Mesenchymal stem cell (in vitro differentiated cells and primary cell): ENCODE results near the gene SLC25A36.

Experiments used
- DNase-seq: peaks from one replicate; pipeline ENCODE4 v3.0.0-alpha.2; 2013
- H2AFZ ChIP-seq: one replicate; pipeline ENCODE4 v1.6.1; 2013; ENCODE audit warnings: low read depth, mild to moderate bottlenecking, control low read depth, inconsistent platforms, low read length, moderate library complexity
- H2AK5ac ChIP-seq: 2 replicates; pipeline ENCODE4 v1.6.1; 2013; ENCODE audit warnings: low read length, moderate library complexity, mild to moderate bottlenecking, inconsistent platforms; ENCODE audit not compliant: severe bottlenecking
- H2BK120ac ChIP-seq: one replicate; pipeline ENCODE4 v1.6.1; 2013; ENCODE audit warnings: low read depth, mild to moderate bottlenecking, inconsistent platforms, low read length, moderate library complexity
- H2BK12ac ChIP-seq, 2 experiments: one replicate each; pipeline ENCODE4 v1.6.1; 2013; ENCODE audit warnings: inconsistent platforms in 2 of 2, low read length in 2 of 2, mild to moderate bottlenecking in 2 of 2, moderate library complexity in 2 of 2, control low read depth in 1 of 2
- H2BK15ac ChIP-seq: one replicate; pipeline ENCODE4 v1.6.1; 2013; ENCODE audit warnings: mild to moderate bottlenecking, low read depth, inconsistent platforms; ENCODE audit not compliant: poor library complexity, severe bottlenecking
- H2BK5ac ChIP-seq: 2 replicates; pipeline ENCODE4 v1.6.1; 2013; ENCODE audit warnings: low read depth, mild to moderate bottlenecking, low read length, control low read depth, inconsistent platforms; ENCODE audit not compliant: poor library complexity, severe bottlenecking
- H3K14ac ChIP-seq, 2 experiments: one replicate each; pipeline ENCODE4 v1.6.1; 2013; ENCODE audit warnings: inconsistent platforms in 2 of 2, low read length in 2 of 2, control low read depth in 1 of 2, mild to moderate bottlenecking in 1 of 2, moderate library complexity in 1 of 2
- H3K18ac ChIP-seq, 2 experiments: one replicate each; pipeline ENCODE4 v1.6.1; 2013; ENCODE audit warnings: inconsistent platforms in 2 of 2, low read length in 2 of 2, control low read depth in 1 of 2, low read depth in 1 of 2, mild to moderate bottlenecking in 1 of 2
- H3K23ac ChIP-seq, 2 experiments: one replicate each; pipeline ENCODE4 v1.6.1; 2013; ENCODE audit warnings: inconsistent platforms in 2 of 2, low read length in 2 of 2, mild to moderate bottlenecking in 2 of 2, moderate library complexity in 2 of 2, control low read depth in 1 of 2
- H3K27ac ChIP-seq: 2 replicates; pipeline ENCODE4 v1.5.1; 2013; ENCODE audit warnings: mild to moderate bottlenecking, moderate library complexity, low read length, control low read depth, inconsistent platforms; ENCODE audit not compliant: poor library complexity, severe bottlenecking
- H3K27me3 ChIP-seq, 2 experiments: 2 replicates each; pipeline versions ENCODE4 v1.6.1 to v1.7.0; 2013; ENCODE audit warnings: low read length in 2 of 2, mild to moderate bottlenecking in 2 of 2, moderate library complexity in 2 of 2, control low read depth in 1 of 2, inconsistent platforms in 1 of 2; ENCODE audit not compliant: control insufficient read depth in 1 of 2, insufficient read depth in 1 of 2
- H3K36me3 ChIP-seq, 2 experiments: 2 replicates each; pipeline versions ENCODE4 v1.6.1 to v1.7.0; 2013; ENCODE audit warnings: low read length in 2 of 2, control low read depth in 1 of 2, inconsistent platforms in 1 of 2, low read depth in 1 of 2, mild to moderate bottlenecking in 1 of 2; ENCODE audit not compliant: insufficient read depth in 2 of 2, control insufficient read depth in 1 of 2
- H3K4ac ChIP-seq, 2 experiments: one replicate each; pipeline ENCODE4 v1.6.1; 2013; ENCODE audit warnings: inconsistent platforms in 2 of 2, low read length in 2 of 2, mild to moderate bottlenecking in 2 of 2, moderate library complexity in 2 of 2, control low read depth in 1 of 2, low read depth in 1 of 2
- H3K4me1 ChIP-seq: 2 replicates; pipeline ENCODE4 v1.6.1; 2013; ENCODE audit warnings: low read depth, low read length, control low read depth; ENCODE audit not compliant: control insufficient read depth, insufficient read depth
- H3K4me2 ChIP-seq: 2 replicates; pipeline ENCODE4 v1.6.1; 2013; ENCODE audit warnings: low read length, mild to moderate bottlenecking, inconsistent platforms; ENCODE audit not compliant: poor library complexity, severe bottlenecking
- H3K4me3 ChIP-seq, 2 experiments: 2 replicates each; pipeline versions ENCODE4 v1.5.1 to v1.7.0; 2013; ENCODE audit warnings: low read length in 2 of 2, mild to moderate bottlenecking in 2 of 2, control low read depth in 1 of 2, low read depth in 1 of 2; ENCODE audit not compliant: insufficient read depth in 1 of 2
- H3K79me1 ChIP-seq: replicated peaks from 2 replicates; pipeline ENCODE4 v1.6.1; 2013; ENCODE audit warnings: mild to moderate bottlenecking, control low read depth, low read length, inconsistent platforms; ENCODE audit not compliant: poor library complexity, severe bottlenecking
- H3K9ac ChIP-seq: 2 replicates; pipeline ENCODE4 v1.7.0; 2013; ENCODE audit warnings: mild to moderate bottlenecking, low read length, moderate library complexity
- H3K9me3 ChIP-seq: 2 replicates; pipeline ENCODE4 v1.7.0; 2013; ENCODE audit warnings: mild to moderate bottlenecking, low read length; ENCODE audit not compliant: control insufficient read depth
- H4K8ac ChIP-seq: one replicate; pipeline ENCODE4 v1.6.1; 2013; ENCODE audit warnings: inconsistent platforms, mild to moderate bottlenecking, low read length, moderate library complexity
- H4K91ac ChIP-seq: one replicate; pipeline ENCODE4 v1.6.1; 2013; ENCODE audit warnings: mild to moderate bottlenecking, low read length, inconsistent platforms
- WGBS: methylation state at CpG from one replicate; pipeline ENCODE4 v1.1.7; 2013; ENCODE audit warnings: mixed read lengths; 5-methylcytosine and 5-hydroxymethylcytosine counted together

The SLC25A36 gene

GRCh38 chr3:140929446-140929845, 12.2 kb upstream of the SLC25A36 start:
- no peak overlapping the region for H3K9ac ChIP-seq
- WGBS = 72% methylated on average over 1 of the region's 1 CpG

GRCh38 chr3:140931016-140931454, 10.6 kb upstream of the SLC25A36 start:
- no peak overlapping the region for H2BK120ac ChIP-seq
- no peaks in the 10 kb centered on the region for H3K36me3 ChIP-seq
- no peak overlapping the region for H2BK12ac ChIP-seq
- H3K18ac ChIP-seq = no peak overlapping the region
- no peaks in the 10 kb centered on the region for H3K79me1 ChIP-seq
- H3K4me2 ChIP-seq = no peak overlapping the region
- H3K27me3 ChIP-seq = peaks cover 0 to 17% of the 10 kb centered on the region in 2 experiments
- H2AK5ac ChIP-seq = no peak overlapping the region
- peak overlapping the region in 1 of 2 experiments; percentile 56 for H3K4me3 ChIP-seq
- no peak overlapping the region for H3K4ac ChIP-seq
- DNase-seq = no peak
- H2BK15ac ChIP-seq = no peak overlapping the region
- H2AFZ ChIP-seq = no peak overlapping the region
- peaks cover 1% of the 10 kb centered on the region for H3K4me1 ChIP-seq
- no peak overlapping the region for H4K8ac ChIP-seq
- WGBS = 11% methylated on average over 12 of the region's 12 CpGs
- H3K27ac ChIP-seq = no peak overlapping the region
- H4K91ac ChIP-seq = no peak overlapping the region
- H2BK5ac ChIP-seq = no peak overlapping the region
- no peaks in the 10 kb centered on the region for H3K9me3 ChIP-seq
- no peak overlapping the region for H3K14ac ChIP-seq
- H3K23ac ChIP-seq = no peak overlapping the region
- no peak overlapping the region for H3K9ac ChIP-seq

More at GRCh38 chr3:140929446-140929845, 12.2 kb upstream of the SLC25A36 start:
- Histone ChIP-seq H4K91ac (no peak overlapping the region), H2BK5ac (no peak overlapping the region), H3K23ac (no peak overlapping the region), H2AFZ (no peak overlapping the region), H3K27ac (no peak overlapping the region), H3K18ac (no peak overlapping the region), H2BK12ac (no peak overlapping the region), H3K14ac (no peak overlapping the region), H2BK15ac (no peak overlapping the region), H3K36me3 (no peaks in the 10 kb centered on the region), H3K79me1 (no peaks in the 10 kb centered on the region), H3K4me3 (no peak overlapping the region), H3K9me3 (no peaks in the 10 kb centered on the region), H2BK120ac (no peak overlapping the region), H2AK5ac (no peak overlapping the region), H4K8ac (no peak overlapping the region), H3K4ac (no peak overlapping the region), H3K4me2 (no peak overlapping the region), H3K4me1 (peaks cover 1% of the 10 kb centered on the region), H3K27me3 (peaks cover 0 to 19% of the 10 kb centered on the region in 2 experiments)
- DNase-seq = no peak

DNA sequence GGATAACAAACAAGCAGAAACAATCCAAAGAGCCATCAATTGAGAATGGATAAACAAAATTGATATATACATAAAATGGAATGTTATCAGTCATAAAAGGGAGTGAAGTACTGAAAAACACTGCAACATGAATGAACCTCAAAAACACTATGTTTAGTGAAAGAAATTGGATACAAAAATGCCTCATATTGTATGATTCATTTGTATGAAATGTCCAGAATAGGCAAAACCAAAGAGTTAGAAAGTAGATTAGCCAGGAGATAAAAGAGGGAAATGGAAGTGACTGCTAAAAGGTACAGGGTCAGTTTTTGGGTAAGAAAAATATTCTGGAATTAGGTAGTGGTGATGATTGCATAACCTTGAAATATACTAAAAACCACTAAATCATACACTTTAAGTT, 9.8 kb upstream of the SLC25A36 start:
- Histone ChIP-seq H3K4me2 (no peak overlapping the region), H3K14ac (no peak overlapping the region), H2AFZ (no peak overlapping the region), H3K27ac (no peak overlapping the region), H3K4ac (no peak overlapping the region), H2BK15ac (no peak overlapping the region), H3K4me3 (no peak overlapping the region), H3K4me1 (peaks cover 1% of the 10 kb centered on the region), H2BK120ac (no peak overlapping the region), H2BK12ac (no peak overlapping the region), H3K36me3 (no peaks in the 10 kb centered on the region), H3K9ac (no peak overlapping the region), H3K27me3 (peaks cover 0 to 17% of the 10 kb centered on the region in 2 experiments), H3K18ac (no peak overlapping the region), H2AK5ac (no peak overlapping the region), H4K91ac (no peak overlapping the region), H3K9me3 (no peaks in the 10 kb centered on the region), H3K23ac (no peak overlapping the region), H4K8ac (no peak overlapping the region), H3K79me1 (no peaks in the 10 kb centered on the region), H2BK5ac (no peak overlapping the region)
- DNase-seq = no peak

DNA sequence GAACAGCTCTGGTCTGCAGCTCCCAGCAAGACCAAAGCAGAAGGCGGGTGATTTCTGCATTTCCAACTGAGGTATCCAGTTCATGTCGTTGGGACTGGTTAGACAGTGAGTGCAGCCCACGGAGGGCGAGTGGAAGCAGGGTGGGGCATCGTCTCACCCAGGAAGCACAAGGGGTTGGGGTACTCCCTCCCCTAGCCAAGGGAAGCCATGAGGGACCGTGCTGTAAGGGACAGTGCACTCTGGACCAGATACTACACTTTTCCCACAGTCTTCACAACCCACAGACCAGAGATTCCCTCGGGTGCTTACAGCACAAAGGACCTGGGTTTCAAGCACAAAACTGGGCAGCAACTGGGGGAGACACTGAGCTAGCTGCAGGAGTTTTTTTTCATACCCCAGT, 8.5 kb upstream of the SLC25A36 start:
- Histone ChIP-seq H2BK120ac (no peak overlapping the region), H2BK15ac (no peak overlapping the region), H3K18ac (no peak overlapping the region), H3K14ac (no peak overlapping the region), H3K4ac (no peak overlapping the region), H3K27ac (no peak overlapping the region), H4K91ac (no peak overlapping the region), H3K4me1 (peaks cover 1% of the 10 kb centered on the region), H3K27me3 (peaks cover 0 to 11% of the 10 kb centered on the region in 2 experiments), H3K79me1 (no peaks in the 10 kb centered on the region), H3K36me3 (no peaks in the 10 kb centered on the region), H2BK12ac (no peak overlapping the region), H2AK5ac (no peak overlapping the region), H2BK5ac (no peak overlapping the region), H2AFZ (no peak overlapping the region), H3K9ac (no peak overlapping the region), H3K4me2 (no peak overlapping the region), H3K9me3 (no peaks in the 10 kb centered on the region), H4K8ac (no peak overlapping the region), H3K23ac (no peak overlapping the region), H3K4me3 (no peak overlapping the region)
- no peak for DNase-seq
- WGBS = 79% methylated on average over 7 of the region's 7 CpGs
